Stimulated activated CD4-positive, alpha-beta T cell treated with anti-CD3 and anti-CD28 coated beads, Interleukin-12 subunit alpha, Interleukin-12 subunit beta, amount 100 ng/mL, for 24 hours (primary cell): ENCODE data around the gene RAD54L2.
"Not testable (repeated sequence)": the region's sequence is repeated elsewhere in the genome, so short reads cannot be mapped to it uniquely, and the experiment has no call there.

Experiments
- DNase-seq, 2 experiments: peaks; one replicate each; pipeline ENCODE4 v3.0.0-alpha.2; 2020; ENCODE audit warnings: low read depth in 2 of 2

RAD54L2 gene, protein sequence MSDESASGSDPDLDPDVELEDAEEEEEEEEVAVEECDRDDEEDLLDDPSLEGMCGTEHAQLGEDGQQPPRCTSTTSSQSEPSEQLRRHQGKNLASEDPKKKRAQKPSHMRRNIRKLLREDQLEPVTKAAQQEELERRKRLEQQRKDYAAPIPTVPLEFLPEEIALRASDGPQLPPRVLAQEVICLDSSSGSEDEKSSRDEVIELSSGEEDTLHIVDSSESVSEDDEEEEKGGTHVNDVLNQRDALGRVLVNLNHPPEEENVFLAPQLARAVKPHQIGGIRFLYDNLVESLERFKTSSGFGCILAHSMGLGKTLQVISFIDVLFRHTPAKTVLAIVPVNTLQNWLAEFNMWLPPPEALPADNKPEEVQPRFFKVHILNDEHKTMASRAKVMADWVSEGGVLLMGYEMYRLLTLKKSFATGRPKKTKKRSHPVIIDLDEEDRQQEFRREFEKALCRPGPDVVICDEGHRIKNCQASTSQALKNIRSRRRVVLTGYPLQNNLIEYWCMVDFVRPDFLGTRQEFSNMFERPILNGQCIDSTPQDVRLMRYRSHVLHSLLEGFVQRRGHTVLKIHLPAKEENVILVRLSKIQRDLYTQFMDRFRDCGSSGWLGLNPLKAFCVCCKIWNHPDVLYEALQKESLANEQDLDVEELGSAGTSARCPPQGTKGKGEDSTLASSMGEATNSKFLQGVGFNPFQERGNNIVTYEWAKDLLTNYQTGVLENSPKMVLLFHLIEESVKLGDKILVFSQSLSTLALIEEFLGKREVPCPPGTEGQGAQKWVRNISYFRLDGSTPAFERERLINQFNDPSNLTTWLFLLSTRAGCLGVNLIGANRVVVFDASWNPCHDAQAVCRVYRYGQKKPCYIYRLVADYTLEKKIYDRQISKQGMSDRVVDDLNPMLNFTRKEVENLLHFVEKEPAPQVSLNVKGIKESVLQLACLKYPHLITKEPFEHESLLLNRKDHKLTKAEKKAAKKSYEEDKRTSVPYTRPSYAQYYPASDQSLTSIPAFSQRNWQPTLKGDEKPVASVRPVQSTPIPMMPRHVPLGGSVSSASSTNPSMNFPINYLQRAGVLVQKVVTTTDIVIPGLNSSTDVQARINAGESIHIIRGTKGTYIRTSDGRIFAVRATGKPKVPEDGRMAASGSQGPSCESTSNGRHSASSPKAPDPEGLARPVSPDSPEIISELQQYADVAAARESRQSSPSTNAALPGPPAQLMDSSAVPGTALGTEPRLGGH (N-terminal part only)

DNA sequence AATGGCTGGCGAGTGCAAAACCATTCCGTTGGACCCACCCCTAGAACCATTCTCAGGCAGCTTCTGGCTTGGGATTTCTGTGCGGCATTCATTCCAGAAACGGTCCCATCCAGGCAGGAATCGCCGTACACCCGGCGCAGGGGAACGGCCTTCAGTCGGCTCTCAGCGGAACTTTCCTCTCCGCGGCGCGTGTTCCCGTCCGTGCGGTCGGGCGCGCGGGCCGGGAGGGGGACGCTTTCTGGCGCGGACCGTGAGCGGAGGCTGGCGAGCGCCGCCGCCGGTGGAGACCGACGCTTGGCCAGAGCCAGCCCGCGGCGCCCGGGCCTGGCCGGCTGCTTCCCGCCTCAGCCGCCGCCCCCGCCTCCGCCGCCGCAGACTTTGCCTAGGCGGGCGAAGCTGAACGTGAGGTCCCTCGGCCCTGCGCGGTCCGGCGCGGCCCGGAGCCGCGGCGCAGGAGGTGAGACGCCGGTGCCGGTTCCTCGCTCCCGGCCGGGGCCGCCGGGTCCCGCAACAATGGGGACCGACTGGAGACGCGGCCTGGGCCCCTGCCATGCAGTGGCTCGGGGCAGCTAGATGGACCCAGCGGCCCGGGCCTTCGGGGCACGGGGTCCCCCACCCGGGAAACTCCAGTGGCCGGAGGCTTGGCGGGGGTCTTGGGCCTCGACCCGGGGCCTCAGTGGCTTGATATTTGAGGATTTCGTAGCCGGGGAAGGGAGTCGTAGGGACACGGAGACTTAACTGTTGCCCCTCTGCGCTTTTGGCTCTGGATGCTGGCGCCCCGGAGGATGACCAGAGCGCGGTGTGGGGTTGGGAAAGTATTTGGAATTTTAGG is at the start of gene RAD54L2:
RAD54L2 (plus strand) TSS at position 261 of the 832 bp plus-strand sequence. CDS start 51,702 bp downstream, outside the sequence.
- peak; percentile 68 to 74 for DNase-seq

- DNase-seq = peak; percentile 78 to 92
Observed at GRCh38 chr3:51498876-51499738, 39.4 kb upstream of the RAD54L2 start.

GRCh38 chr3:51500632-51501131 is 37.8 kb upstream of the RAD54L2 start:
- DNase-seq = no peak

DNA sequence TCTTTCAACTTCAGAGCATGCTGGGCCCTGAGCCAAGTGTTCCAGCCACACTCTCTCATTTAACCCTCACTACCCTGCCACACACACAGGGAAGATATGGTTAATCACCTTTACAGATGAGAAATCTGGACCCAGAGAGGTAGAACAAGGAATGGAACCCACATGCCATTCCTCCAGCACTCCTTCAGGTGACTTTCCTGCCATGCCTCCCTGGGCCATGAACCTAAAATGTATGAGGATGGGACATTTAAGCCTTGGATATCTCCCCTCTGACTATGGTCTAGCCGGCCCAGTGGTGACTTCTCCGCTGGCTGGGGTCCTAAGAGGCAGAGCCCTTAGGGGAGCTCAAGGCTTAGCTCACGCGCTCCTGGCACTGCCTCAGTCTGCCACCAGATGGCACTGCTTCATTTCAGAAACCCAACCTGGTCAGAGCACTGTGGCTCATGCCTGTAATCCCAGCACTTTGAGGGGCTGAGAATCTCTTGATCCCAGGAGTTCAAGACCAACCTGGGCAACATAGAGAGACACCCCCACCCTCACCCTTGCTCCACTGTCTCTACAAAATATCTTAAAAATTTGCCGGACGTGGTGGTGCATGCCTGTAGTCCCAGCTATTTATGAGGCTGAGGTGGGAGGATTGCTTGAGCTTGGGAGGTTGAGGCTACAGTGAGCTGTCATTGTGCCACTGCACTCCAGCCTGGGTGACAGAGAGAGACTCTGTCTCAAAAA is 36.5 kb upstream of the RAD54L2 start:
- peak; percentile 59 to 81 for DNase-seq

GRCh38 chr3:51502562-51502910 is 36.0 kb upstream of the RAD54L2 start:
- no peak for DNase-seq

GRCh38 chr3:51503007-51503406 is 35.5 kb upstream of the RAD54L2 start:
- DNase-seq = no peak

DNA sequence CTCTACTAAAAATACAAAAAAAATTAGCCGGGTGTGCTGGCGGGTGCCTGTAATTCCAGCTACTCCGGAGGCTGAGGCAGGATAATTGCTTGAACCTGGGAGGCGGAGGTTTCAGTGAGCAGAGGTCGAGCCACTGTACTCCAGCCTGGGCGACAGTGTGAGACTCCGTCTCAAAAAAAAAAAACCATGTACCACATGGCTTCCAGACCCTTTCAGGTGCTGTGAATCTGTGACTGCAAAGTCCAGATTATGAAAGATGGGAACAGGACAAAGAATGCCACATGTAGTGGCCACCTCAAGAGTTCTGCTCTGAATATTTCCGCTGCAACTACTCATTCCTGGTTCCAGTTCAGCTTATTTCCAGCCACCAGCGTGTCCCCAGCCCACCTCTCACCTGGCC is 30.3 kb upstream of the RAD54L2 start:
- DNase-seq = no peak

DNA sequence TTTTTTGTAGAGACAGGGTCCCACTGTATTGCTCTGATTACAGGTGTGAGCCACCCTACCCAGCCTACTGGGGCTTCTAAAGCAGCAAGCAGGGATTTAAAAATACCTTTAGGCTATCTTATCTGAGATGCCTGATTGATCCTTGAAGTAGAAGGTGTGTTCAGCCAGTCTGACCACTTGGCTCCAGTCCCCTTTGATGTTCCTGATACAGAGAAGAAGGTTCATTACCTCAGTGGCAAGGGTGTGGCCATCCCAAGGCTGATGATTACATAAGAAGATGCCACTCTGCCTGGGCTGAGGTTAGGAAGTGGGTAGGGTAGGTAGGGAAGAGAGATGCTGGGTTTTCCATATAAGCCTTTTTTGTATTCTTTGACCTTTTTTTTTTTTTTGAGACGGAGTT is 27.5 kb upstream of the RAD54L2 start:
- DNase-seq = no peak

- no peak for DNase-seq
Observed at GRCh38 chr3:51514210-51514609, 24.3 kb upstream of the RAD54L2 start.

DNA sequence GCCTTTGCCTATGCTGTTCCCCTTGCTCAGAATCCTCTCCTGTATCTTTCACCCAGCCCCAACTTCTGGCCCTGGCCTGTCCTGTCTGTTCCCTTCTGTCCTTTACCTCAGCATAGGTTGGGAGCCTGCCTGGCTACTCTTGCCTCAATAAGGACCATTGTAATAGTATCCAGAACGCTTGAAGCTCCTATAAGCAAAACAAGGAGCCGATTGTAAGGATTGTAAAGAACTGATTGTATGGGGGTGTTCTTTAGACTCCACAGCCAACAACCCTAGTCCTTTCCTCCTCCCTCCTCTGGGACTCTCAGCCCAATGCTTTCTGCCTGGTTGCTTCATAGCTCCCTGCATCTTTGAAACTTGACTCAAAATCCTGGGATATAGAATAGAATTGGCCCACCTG is 18.7 kb upstream of the RAD54L2 start:
- no peak for DNase-seq

DNA sequence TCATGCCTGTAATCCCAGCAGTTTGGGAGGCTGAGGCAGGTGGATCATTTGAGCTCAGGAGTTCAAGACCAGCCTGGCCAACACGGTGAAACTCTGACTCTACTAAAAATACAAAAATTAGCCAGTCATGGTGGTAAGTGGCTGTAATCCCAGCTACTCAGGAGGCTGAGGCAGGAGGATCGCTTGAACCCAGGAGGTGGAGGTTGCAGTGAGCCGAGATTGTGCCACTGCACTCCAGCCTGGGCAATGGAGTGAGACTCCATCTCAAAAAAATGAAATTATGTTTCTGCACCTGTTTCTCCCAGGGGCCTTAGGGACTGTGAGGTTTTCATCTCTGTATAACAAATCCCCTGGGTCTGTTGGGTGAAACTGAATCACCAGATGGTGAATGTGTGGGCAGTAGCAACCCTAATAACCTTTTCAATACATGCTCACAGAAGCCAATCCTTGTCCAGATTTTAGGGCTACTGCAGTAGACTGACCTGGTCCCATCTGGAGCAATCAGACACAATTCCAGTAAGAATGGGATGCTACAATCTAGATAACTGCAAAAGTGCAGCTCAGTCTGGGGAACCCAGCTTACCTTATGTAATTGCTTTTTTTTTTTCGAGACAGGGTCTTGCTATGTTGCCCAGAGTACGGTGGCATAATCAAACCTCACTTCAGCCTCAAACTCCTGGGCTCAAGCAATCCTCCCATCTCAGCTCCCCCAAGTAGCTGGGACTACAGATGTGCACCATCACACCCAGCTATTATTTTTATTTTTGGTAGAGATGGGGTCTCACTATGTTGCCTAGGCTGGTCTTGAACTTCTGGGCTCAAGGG is 17.4 kb upstream of the RAD54L2 start:
- DNase-seq = not testable (repeated sequence)

GRCh38 chr3:51522273-51522962 is 16.1 kb upstream of the RAD54L2 start:
- no peak for DNase-seq

- not testable (repeated sequence) for DNase-seq
Observed at GRCh38 chr3:51524874-51525273, 13.6 kb upstream of the RAD54L2 start.

DNA sequence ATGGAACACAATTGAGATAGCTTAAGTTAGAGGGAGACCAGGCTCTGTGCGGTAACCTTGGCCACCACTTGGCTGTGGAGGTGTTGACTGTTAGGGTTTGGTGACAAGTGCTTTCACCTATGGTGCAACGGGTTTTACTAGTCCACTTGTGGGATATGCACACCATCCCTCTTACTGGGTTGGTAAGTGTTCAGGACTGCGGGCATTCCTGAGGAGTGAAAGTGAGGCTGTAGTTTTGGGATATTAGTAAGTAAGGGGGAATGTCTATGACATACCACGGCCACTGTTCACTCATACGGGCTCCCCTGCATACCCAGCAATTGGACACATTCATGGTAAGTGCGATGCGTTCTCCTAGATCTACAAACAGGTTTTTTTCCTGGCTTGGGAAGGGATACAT is 8.0 kb upstream of the RAD54L2 start:
- DNase-seq = no peak

- DNase-seq = no peak
Observed at GRCh38 chr3:51535146-51536019, 3.1 kb upstream of the RAD54L2 start.

DNA sequence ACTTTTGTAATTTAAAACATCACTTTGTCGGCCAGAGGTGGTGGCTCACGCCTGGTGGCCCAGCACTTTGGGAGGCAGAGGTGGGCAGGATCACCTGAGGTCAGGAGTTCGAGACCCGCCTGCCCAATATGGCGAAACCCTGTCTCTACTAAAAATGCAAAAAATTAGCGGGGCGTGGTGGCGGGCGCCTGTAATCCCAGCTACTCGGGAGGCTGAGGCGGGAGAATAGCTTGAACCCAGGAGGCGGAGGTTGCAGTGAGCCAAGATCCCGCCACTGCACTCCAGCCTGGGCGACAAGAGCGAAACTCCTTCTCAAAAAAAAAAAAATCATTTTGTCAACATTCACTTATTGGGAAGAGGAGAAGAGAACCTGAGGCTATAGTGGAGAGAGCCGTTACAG is 888 bp upstream of the RAD54L2 start:
- not testable (repeated sequence) for DNase-seq

GRCh38 chr3:51538115-51538458 is 432 bp upstream of the RAD54L2 start:
- no peak for DNase-seq
